K562 (cell line): ENCODE measurements around the gene INPP5D. TPM values are rescaled to one million over a fixed set of nuclear protein-coding genes. Genes with fewer than 3 reads are reported as not detected.
A peak's percentile ranks its signal among the peaks of the same experiment; 100 is the strongest.

Experiments
- ATAC-seq: fragments of 200-7000 bp; cut with Tn5 transposase; 3 replicates; pipeline ENCODE4 v1.9.1; 2020; ENCODE audit warnings: moderate library complexity
- BruUV-seq: library from RNA; stranded (reverse); fragments of 400-500 nt; replicated peaks from 2 replicates; lab custom pipeline; 2021; lab: Mats Ljungman, UMichigan
- CTCF ChIA-PET: fragments of 300-600 bp; formaldehyde crosslinking; extraction: SDS; loops from one replicate; lab custom pipeline; 2021; ENCODE audit warnings: low intra/inter-chr PET ratio; lab: Yijun Ruan, JAX
- POLR2A ChIA-PET: fragments of 300-600, 350-650 bp; sonication (Branson Sonifier 250); formaldehyde crosslinking; extraction: SDS; loops from one replicate; lab custom pipeline; 2021; ENCODE audit warnings: antibody characterized with exemption, inconsistent platforms; lab: Yijun Ruan, JAX
- DNase-seq, 4 experiments: peaks; one replicate each; pipeline versions ENCODE4 v3.0.0 to v3.0.0-alpha.2; 2011 to 2018; ENCODE audit warnings: low spot score in 3 of 4, mixed read lengths in 3 of 4; ENCODE audit errors: extremely low read depth in 1 of 4
- FAIRE-seq: peaks from 2 replicates; lab custom pipeline; 2011; peaks lifted over from hg19 to GRCh38; lab: Jason Lieb, UNC
- H2AFZ ChIP-seq: 2 replicates; pipeline ENCODE4 v1.6.0; 2011; ENCODE audit warnings: low read depth, low read length, control low read depth, inconsistent platforms
- H3K27ac ChIP-seq: fragments of 200-600 bp; 3 replicates; pipeline ENCODE4 v1.8.0; 2011; ENCODE audit warnings: low read depth, mild to moderate bottlenecking, control low read depth, inconsistent platforms, low read length, moderate library complexity, mixed read lengths; ENCODE audit errors: extremely low read depth
- H3K27me3 ChIP-seq, 2 experiments: fragments of 300-600 bp in 1 of 2; 2 replicates in 1 of 2; 3 replicates in 1 of 2; pipeline versions ENCODE4 v1.6.0 to v1.8.0; 2011; ENCODE audit warnings: inconsistent platforms in 2 of 2, low read length in 2 of 2, mild to moderate bottlenecking in 1 of 2, mixed read lengths in 1 of 2, moderate library complexity in 1 of 2; ENCODE audit not compliant: control insufficient read depth in 2 of 2, insufficient read depth in 2 of 2
- H3K36me3 ChIP-seq: fragments of 300-600 bp; 3 replicates; pipeline ENCODE4 v1.8.0; 2011; ENCODE audit warnings: mild to moderate bottlenecking, low read length, inconsistent platforms; ENCODE audit not compliant: control insufficient read depth, insufficient read depth
- H3K4me1 ChIP-seq, 2 experiments: fragments of 200-600 bp in 1 of 2; replicated peaks in 1 of 2; 2 replicates in 1 of 2; 3 replicates in 1 of 2; pipeline versions ENCODE4 v1.5.1 to v1.8.0; 2011; ENCODE audit warnings: inconsistent platforms in 2 of 2, low read length in 2 of 2, mild to moderate bottlenecking in 1 of 2, mixed read lengths in 1 of 2, moderate library complexity in 1 of 2; ENCODE audit not compliant: control insufficient read depth in 2 of 2, insufficient read depth in 2 of 2
- H3K4me2 ChIP-seq: 2 replicates; pipeline ENCODE4 v1.6.1; 2011; ENCODE audit warnings: low read length, control low read depth, inconsistent platforms, mixed read lengths; ENCODE audit not compliant: insufficient read depth
- H3K4me3 ChIP-seq: fragments of 200-600 bp; sonication (generic), shearing (Covaris generic); 2 replicates; pipeline ENCODE4 v1.5.1; 2016; ENCODE audit warnings: control low read depth, inconsistent platforms
- H3K79me2 ChIP-seq: fragments of 200-600 bp; 3 replicates; pipeline ENCODE4 v1.8.0; 2011; ENCODE audit warnings: low read length, inconsistent platforms; ENCODE audit not compliant: control insufficient read depth, insufficient read depth
- H3K9ac ChIP-seq, 2 experiments: 2 replicates each; pipeline versions ENCODE4 v1.6.0 to v1.6.1; 2011; ENCODE audit warnings: low read depth in 2 of 2, low read length in 2 of 2, control low read depth in 1 of 2, inconsistent platforms in 1 of 2, mild to moderate bottlenecking in 1 of 2, mixed read lengths in 1 of 2; ENCODE audit not compliant: insufficient read depth in 1 of 2
- H3K9me1 ChIP-seq: one replicate; pipeline ENCODE4 v1.6.0; 2011; ENCODE audit warnings: inconsistent platforms, mild to moderate bottlenecking, low read length, moderate library complexity; ENCODE audit not compliant: control insufficient read depth, insufficient read depth
- H3K9me3 ChIP-seq: replicated peaks from 2 replicates; pipeline ENCODE4 v1.5.1; 2011; ENCODE audit warnings: low read depth, low read length, inconsistent platforms; ENCODE audit not compliant: control insufficient read depth, insufficient read depth
- H4K20me1 ChIP-seq: replicated peaks from 2 replicates; pipeline ENCODE4 v1.6.1; 2011; ENCODE audit warnings: low read length, inconsistent platforms, mixed read lengths; ENCODE audit not compliant: control insufficient read depth, insufficient read depth
- ARID2 ChIP-seq: fragments of 450-650 bp; IDR thresholded peaks from 2 replicates; pipeline ENCODE4 v1.6.1; 2017; ENCODE audit warnings: antibody characterized with exemption, mild to moderate bottlenecking
- EHMT2 ChIP-seq: fragments of 450-650 bp; IDR thresholded peaks from 2 replicates; pipeline ENCODE4 v1.6.1; 2018; ENCODE audit warnings: antibody characterized with exemption
- ETV1 ChIP-seq: fragments of 450-650 bp; conservative IDR thresholded peaks from 2 replicates; pipeline ENCODE4 v1.6.1; 2016; ENCODE audit warnings: missing genetic modification characterization, control low read depth, low read depth, missing compliant biosample characterization
- GABPA ChIP-seq: fragments of 200-800 bp; sonication (Bioruptor generic); conservative IDR thresholded peaks from 2 replicates; pipeline ENCODE4 v1.6.1; 2016; ENCODE audit warnings: low read depth, missing genetic modification characterization, missing compliant biosample characterization
- GATAD2A ChIP-seq: fragments of 450-650 bp; IDR thresholded peaks from 2 replicates; pipeline ENCODE4 v1.6.1; 2017
- LCOR ChIP-seq: sonication (generic); formaldehyde crosslinking; IDR thresholded peaks from 2 replicates; pipeline ENCODE4 v1.8.0; 2022; ENCODE audit warnings: mild to moderate bottlenecking, missing genetic modification reagents
- PHF20 ChIP-seq: fragments of 450-650 bp; IDR thresholded peaks from 2 replicates; pipeline ENCODE4 v1.6.1; 2018; ENCODE audit not compliant: partially characterized antibody
- SIRT6 ChIP-seq: IDR thresholded peaks from one replicate; pipeline ENCODE4 v1.6.1; 2012; ENCODE audit warnings: low read depth, mild to moderate bottlenecking, control low read depth, inconsistent platforms, low read length, moderate library complexity
- ZKSCAN1 ChIP-seq: fragments of 150-350 bp; IDR thresholded peaks from 2 replicates; pipeline ENCODE4 v1.6.1; 2016; ENCODE audit warnings: low read depth, low read length
- ZNF239 ChIP-seq: fragments of 250-450 bp; sonication (Bioruptor Pico); IDR thresholded peaks from 2 replicates; pipeline ENCODE4 v1.4.0; 2020; ENCODE audit warnings: mild to moderate bottlenecking
- ZNF316 ChIP-seq: fragments of 450-650 bp; IDR thresholded peaks from 2 replicates; pipeline ENCODE4 v1.6.1; 2016
- ZNF584 ChIP-seq: fragments of 200-800 bp; sonication (Bioruptor generic); IDR thresholded peaks from 2 replicates; pipeline ENCODE4 v1.6.1; 2016; ENCODE audit warnings: low read depth, mild to moderate bottlenecking, missing genetic modification characterization, missing compliant biosample characterization
- WGBS: fragments of 100-300 bp; shearing (Covaris generic); methylation state at CpG from one replicate; pipeline ENCODE4 v1.1.6; 2016; ENCODE audit warnings: low coverage, mixed read lengths; ENCODE audit not compliant: insufficient coverage; ENCODE audit errors: missing lambda C conversion rate; 5-methylcytosine and 5-hydroxymethylcytosine counted together
- in situ Hi-C: fragments of 300-500 bp; cut with MboI; formaldehyde crosslinking; loops from 4 replicates; pipeline ENCODE4 v1.15.0; 2018; ENCODE audit warnings: inconsistent platforms, mixed read lengths
- intact Hi-C: fragments of 100-400 bp; cut with micrococcal nuclease; formaldehyde crosslinking; loops from 2 replicates; pipeline ENCODE4 v1.14.2; 2022
- polyA plus RNA-seq, 8 experiments: library from polyadenylated mRNA; depleted of rRNA in 4 of 8; stranded (reverse) in 5 of 8; unstranded in 3 of 8; fragments of >200 nt; fragmentation: Nextera tagmentation in 2 of 8; fragmentation: Illumina TruSeq in 1 of 8; extraction: Ambion mirVana in 2 of 8; extraction: Trizol in 1 of 8; gene quantifications; 2 replicates each; pipeline versions ENCODE4 v1.2.1 to v1.2.3, GENCODE V29; 2011 to 2014; ENCODE audit warnings: inconsistent platforms in 1 of 8, missing spikeins in 1 of 8
- total RNA-seq, 7 experiments: library from RNA; depleted of rRNA in 6 of 7; stranded (reverse); fragments of >200 nt in 6 of 7; fragmentation: Illumina TruSeq in 2 of 7; extraction: Trizol in 2 of 7; gene quantifications; 2 replicates each; pipeline versions ENCODE4 v1.2.1 to v1.2.3, GENCODE V29; 2011 to 2021; ENCODE audit warnings: low replicate concordance in 1 of 7
- TF ChIP-seq, protein P1 (sequence below): fragments of 450-650 bp; IDR thresholded peaks from 2 replicates; pipeline ENCODE4 v1.6.1; 2016; ENCODE audit warnings: antibody characterized with exemption
- TF ChIP-seq, protein P2 (sequence below): IDR thresholded peaks from 2 replicates; pipeline ENCODE4 v1.6.1; 2011; ENCODE audit warnings: borderline replicate concordance, low read depth, mild to moderate bottlenecking, moderate library complexity, low read length; ENCODE audit not compliant: insufficient read depth, poor library complexity, severe bottlenecking
- TF ChIP-seq, protein P3 (sequence below): fragments of 450-650 bp; IDR thresholded peaks from 2 replicates; pipeline ENCODE4 v1.6.1; 2016
- TF ChIP-seq, protein P4 (sequence below), 2 experiments: fragments of 450-650 bp in 1 of 2; sonication (generic) in 1 of 2; formaldehyde crosslinking in 1 of 2; IDR thresholded peaks in 1 of 2; conservative IDR thresholded peaks in 1 of 2; 2 replicates each; pipeline versions ENCODE4 v1.6.1 to v1.8.1; 2016 to 2023; ENCODE audit warnings: mild to moderate bottlenecking in 2 of 2, moderate library complexity in 2 of 2, inconsistent platforms in 1 of 2, missing genetic modification reagents in 1 of 2

The INPP5D gene
- total and polyA plus RNA-seq, 9 of the 15 experiments (the other 6 are each of a cell fraction or from before 2014, with no cell fraction given) = 0.55 to 6.2 (median 2.2) TPM

DNA sequence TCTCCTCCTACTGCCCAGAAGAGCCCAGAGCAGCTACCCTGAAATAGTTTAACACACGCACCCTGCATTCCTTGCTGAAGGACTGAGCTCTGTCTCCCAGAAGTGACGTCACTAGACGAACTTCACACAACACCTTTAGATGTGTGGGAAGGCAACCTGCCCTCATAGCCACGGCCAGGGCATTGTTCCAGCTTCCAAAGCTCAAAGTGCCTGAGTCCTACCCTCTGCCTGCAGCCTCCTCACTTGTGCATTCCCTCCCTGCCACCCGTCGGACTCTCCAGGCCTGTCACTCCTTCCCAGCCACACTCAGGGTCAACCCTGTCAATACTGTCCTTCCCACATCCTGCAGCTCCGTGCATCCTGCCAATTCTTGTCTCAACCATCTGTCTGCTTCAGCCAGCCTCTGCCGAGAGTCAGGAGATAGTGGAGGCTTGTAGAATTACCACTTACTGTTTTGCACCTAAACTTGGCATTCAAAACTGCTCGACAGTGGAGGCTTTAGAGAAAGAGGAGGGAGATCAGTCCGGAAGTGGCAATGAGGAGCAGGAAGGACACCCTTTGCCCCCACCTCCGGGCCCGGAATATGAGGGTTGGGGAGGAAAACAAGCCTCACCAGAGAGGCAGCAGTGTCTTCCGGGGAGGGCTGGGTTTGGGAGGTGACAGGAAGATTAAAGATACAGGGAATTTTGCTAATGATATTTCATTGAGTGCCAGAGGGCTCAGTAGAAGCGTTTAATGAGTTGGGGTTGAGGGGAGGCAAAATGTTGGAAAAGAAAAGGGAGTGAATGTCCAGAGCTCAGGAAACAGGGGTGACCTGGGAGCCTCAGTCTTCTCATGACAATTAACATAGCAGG lies 119.1 kb downstream of the INPP5D start:
- Histone ChIP-seq H3K36me3 (no peaks in the 10 kb centered on the region), H3K27ac (peak overlapping the region; percentile 82), H4K20me1 (no peaks in the 10 kb centered on the region), H3K4me3 (peak overlapping the region; percentile 35), H2AFZ (peak overlapping the region; percentile 91), H3K9me1 (no peaks in the 10 kb centered on the region), H3K79me2 (no peaks in the 10 kb centered on the region), H3K4me1 (peaks cover 15 to 17% of the 10 kb centered on the region in 2 experiments), H3K27me3 (no peaks in the 10 kb centered on the region), H3K4me2 (peak overlapping the region; percentile 87), H3K9me3 (no peaks in the 10 kb centered on the region), H3K9ac (peak overlapping the region; percentile 48 to 83; a peak in 3 of 4 replicates)
- peak; percentile 35 for FAIRE-seq
- ChIA-PET CTCF (no interaction called here), POLR2A (interaction anchor here (0.7 kb wide), 1 partner anchor 28 kb away, joined by 3 read pairs; no protein-coding TSS in a partner anchor)
- intact Hi-C loops = loop anchor here (10.0 kb wide), 1 partner anchor 66 kb away; no protein-coding TSS in a partner anchor
- TSS peak; percentile 76 for BruUV-seq
- in situ Hi-C loops = no loop called here
- DNase-seq = peak; percentile 20 to 46 (median 36)
- peak; percentile 77 for ATAC-seq
- WGBS = 13% methylated on average over 11 of the region's 14 CpGs
- TF ChIP-seq, protein P1, sequence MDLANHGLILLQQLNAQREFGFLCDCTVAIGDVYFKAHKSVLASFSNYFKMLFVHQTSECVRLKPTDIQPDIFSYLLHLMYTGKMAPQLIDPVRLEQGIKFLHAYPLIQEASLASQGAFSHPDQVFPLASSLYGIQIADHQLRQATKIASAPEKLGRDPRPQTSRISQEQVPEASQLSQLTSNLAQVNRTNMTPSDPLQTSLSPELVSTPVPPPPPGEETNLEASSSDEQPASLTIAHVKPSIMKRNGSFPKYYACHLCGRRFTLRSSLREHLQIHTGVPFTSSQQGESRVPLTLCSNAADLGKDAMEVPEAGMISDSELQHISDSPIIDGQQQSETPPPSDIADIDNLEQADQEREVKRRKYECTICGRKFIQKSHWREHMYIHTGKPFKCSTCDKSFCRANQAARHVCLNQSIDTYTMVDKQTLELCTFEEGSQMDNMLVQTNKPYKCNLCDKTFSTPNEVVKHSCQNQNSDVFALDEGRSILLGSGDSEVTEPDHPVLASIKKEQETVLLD = no peak
- TF ChIP-seq, protein P2, sequence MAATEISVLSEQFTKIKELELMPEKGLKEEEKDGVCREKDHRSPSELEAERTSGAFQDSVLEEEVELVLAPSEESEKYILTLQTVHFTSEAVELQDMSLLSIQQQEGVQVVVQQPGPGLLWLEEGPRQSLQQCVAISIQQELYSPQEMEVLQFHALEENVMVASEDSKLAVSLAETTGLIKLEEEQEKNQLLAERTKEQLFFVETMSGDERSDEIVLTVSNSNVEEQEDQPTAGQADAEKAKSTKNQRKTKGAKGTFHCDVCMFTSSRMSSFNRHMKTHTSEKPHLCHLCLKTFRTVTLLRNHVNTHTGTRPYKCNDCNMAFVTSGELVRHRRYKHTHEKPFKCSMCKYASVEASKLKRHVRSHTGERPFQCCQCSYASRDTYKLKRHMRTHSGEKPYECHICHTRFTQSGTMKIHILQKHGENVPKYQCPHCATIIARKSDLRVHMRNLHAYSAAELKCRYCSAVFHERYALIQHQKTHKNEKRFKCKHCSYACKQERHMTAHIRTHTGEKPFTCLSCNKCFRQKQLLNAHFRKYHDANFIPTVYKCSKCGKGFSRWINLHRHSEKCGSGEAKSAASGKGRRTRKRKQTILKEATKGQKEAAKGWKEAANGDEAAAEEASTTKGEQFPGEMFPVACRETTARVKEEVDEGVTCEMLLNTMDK = no peak
- TF ChIP-seq ZNF316 (no peak), ZNF239 (CRISPR knock-in tag) (no peak), SIRT6 (no peak), ETV1 (tag) (peak; percentile 55; the same call in 1 of the 2 replicates), LCOR (CRISPR knock-in tag) (0 out of 2 replicates have a peak, but pooled peaks have one; percentile 25), EHMT2 (peak; percentile 43; the same call in 1 of the 2 replicates), ARID2 (no peak), GATAD2A (no peak), GABPA (tag) (peak; percentile 89), ZNF584 (CRISPR knock-in tag) (0 out of 2 replicates have a peak, but pooled peaks have one; percentile 54), PHF20 (no peak), ZKSCAN1 (no peak)
- TF ChIP-seq, protein P3, sequence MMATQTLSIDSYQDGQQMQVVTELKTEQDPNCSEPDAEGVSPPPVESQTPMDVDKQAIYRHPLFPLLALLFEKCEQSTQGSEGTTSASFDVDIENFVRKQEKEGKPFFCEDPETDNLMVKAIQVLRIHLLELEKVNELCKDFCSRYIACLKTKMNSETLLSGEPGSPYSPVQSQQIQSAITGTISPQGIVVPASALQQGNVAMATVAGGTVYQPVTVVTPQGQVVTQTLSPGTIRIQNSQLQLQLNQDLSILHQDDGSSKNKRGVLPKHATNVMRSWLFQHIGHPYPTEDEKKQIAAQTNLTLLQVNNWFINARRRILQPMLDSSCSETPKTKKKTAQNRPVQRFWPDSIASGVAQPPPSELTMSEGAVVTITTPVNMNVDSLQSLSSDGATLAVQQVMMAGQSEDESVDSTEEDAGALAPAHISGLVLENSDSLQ = peak; percentile 39; the same call in 1 of the 2 replicates
- TF ChIP-seq, protein P4, sequence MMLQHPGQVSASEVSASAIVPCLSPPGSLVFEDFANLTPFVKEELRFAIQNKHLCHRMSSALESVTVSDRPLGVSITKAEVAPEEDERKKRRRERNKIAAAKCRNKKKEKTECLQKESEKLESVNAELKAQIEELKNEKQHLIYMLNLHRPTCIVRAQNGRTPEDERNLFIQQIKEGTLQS (IDR thresholded peaks at IDR 0.05) = peak; percentile 51; the same call in 1 of the 2 replicates
- TF ChIP-seq, protein P4 (CRISPR knock-in tag; conservative IDR thresholded peaks at IDR 0.05) = no peak
